ENCODE measurements around the gene NFIL3.
A peak's percentile ranks its signal among the peaks of the same experiment; 100 is the strongest.
"Not testable (repeated sequence)": the region's sequence is repeated elsewhere in the genome, so short reads cannot be mapped to it uniquely, and the experiment has no call there.

NFIL3 gene, protein sequence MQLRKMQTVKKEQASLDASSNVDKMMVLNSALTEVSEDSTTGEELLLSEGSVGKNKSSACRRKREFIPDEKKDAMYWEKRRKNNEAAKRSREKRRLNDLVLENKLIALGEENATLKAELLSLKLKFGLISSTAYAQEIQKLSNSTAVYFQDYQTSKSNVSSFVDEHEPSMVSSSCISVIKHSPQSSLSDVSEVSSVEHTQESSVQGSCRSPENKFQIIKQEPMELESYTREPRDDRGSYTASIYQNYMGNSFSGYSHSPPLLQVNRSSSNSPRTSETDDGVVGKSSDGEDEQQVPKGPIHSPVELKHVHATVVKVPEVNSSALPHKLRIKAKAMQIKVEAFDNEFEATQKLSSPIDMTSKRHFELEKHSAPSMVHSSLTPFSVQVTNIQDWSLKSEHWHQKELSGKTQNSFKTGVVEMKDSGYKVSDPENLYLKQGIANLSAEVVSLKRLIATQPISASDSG

DNA sequence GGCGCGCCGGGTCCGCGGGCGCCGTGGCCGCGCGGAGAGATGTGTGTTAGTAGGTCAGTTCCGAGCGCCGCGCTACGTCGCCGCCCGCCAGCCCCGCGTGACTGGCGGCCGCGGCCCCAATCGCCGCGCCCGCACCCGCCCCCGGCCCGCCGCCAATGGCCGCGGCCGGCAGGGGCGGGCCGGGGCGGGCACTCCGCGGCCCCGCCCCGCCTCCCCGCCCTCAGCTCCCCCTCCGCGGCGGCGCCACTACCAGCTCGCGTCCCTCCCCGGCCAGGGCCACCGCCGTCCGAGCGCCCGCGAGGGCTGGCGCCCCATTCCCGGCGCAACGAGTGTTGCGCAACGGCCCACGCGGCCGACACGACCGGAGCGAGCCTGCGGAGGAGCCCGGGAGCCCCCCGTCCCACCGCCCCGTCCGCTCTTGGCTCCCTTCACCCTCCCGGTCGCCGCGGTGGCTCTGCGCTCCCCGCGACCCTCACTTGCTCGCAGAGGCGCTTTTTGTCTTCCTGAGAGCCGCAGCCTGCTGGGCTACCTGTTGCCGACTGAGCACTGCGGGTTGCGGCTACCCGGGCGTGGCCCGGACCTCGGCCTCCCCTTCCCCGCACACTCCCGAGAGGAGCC, at the start of gene NFIL3:
TSS of gene NFIL3 (minus strand) at position 48 of the 618 bp plus-strand sequence. CDS start 13,098 bp downstream, outside the sequence.
- DNase-seq, result peak; percentile 54

DNA sequence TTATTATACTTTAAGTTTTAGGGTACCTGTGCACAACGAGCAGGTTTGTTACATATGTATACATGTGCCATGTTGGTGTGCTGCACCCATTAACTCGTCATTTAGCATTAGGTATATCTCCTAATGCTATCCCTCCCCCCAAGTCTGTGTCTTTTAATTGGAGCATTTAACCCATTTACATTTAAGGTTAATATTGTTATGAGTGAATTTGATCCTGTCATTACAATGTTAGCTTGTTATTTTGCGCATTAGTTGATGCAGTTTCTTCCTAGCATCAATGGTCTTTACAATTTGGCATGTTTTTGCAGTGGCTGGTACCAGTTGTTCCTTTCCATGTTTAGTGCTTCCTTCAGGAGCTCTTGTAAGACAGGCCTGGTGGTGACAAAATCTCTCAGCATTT, 47.9 kb upstream of the NFIL3 start:
- not testable (repeated sequence) for DNase-seq

DNA sequence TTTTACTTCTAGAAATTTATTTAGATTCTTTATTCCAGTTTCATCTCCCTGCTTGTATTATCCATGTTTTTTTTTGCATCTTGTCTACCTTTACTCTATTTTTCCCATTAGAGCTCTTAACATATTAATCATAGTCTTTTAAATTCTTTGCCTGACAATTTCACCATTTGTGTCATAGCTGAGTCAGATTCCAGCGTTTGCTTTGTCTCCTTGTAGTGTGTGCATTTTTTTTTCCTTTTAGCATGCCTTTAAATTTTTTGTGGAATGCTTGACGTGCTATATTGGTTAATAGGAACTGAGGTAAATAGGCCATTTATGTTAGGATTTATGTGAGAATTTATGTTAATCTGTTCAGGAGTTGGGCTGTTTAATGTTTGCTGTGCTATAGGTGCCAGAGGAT, 41.8 kb upstream of the NFIL3 start:
- DNase-seq, result no peak

DNA sequence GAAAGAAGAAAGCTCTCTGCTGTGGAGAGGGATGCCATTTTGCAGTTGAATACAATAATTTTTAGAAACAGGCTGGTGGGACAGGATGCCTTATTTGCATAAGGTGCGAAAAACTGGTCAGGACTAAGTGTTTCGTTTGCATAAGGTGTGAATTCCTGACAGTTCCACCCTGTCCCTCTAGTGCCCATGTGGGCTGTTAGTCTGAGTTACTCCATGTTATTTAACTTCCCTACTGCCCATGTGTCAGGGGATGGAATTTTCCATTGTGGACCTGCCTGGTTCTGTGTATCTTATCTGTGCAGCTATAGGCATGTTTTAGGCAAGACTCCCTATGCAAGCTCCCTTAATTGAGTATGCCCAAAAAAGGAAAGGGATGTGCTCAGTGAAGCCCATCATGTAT, 35.3 kb upstream of the NFIL3 start:
- DNase-seq, result no peak

DNA sequence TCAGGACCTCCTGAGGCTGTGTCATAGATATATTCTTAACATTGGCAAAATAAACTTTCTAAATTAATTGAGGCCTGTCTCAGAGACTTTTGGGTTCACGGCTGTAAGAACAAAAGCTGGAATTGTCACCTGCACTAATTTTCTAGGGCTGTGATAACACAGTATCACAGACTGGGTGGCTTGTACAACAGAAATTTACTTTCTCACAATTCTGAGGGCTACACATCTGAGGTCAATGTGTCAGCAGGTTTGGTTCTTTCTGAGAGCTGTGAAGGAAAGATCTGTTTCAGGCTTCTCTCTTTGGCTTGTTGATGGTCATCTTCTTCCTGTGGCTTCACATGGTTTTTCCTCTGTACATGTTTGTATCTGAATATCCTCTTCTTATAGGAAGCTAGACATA, 29.2 kb upstream of the NFIL3 start:
- no peak for DNase-seq

DNA sequence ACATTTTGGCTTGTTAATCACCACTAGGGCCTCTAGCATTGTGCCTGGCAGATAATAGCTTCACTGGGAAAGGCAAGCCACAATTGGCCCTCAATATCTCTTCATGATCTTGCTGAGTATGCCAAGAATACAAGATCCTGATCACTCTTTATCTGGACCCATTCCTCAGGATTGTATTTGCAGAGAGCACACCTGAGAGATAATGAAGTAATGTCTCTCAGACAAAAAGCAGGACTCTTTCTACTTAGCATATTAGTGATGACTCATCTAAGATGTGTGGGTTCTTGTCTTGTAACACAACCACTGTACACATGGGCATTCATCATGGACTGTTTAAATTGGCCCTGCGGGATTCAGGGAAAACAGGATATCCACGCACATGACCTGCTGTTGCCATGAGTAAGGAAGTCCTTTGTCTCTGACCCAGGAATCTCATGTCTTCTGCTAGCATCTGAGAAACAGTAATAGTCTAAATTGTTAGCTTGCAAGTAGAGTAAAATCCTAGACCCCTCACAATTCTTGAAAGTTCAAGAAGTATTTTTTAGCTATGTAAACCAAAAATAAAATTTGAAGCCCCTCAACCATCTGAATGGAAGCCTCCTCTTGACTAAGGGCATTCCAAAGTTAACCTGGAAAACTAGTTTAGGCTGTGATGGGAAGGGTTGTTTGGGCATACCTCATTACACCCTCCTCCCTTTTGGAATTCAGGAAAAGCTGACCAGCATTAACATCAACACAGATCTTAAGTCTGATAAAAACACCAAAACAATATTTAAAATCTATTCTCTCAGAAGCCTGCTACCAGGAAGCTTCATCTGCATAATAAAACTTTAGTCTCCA, 28.0 kb upstream of the NFIL3 start:
- no peak for DNase-seq

DNA sequence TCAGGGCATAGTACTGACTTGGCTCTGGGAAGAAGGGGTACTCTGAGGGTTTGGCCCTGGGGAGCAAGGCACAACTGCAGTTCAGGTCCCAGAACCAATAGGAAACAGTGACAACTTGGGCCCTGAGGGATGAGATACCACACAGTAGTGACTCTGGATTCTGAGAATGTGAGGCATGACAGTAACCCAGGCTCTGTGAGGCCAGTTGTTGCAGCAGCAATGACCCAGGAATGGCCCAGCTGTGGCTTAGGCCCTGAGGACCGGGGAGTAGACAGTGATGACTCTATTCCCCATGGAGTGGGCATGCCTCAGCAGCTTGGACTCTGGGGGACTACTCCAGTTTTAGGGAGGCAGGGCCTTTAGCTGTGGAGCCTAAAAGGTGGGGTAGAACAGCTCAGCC, 21.5 kb upstream of the NFIL3 start:
- DNase-seq, result no peak

DNA sequence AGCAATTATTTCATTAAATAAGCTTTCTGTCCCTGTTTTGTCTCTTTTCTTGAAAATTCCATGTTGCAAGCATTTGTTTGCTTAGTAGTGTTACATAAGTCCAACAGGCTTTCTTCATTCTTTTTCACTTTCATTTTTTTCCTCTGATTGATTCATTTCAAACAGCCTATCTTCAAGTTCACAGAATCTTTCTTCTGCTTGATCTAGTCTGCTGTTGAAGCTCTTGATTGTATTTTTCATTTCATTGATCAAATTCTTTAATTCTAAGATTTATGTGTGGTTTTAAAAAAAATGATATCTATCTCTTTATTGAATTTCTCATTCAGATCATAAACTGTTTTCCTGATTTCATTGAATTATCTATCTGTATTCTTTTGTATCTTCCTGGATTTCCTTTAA, 20.4 kb upstream of the NFIL3 start:
- no peak for DNase-seq

DNA sequence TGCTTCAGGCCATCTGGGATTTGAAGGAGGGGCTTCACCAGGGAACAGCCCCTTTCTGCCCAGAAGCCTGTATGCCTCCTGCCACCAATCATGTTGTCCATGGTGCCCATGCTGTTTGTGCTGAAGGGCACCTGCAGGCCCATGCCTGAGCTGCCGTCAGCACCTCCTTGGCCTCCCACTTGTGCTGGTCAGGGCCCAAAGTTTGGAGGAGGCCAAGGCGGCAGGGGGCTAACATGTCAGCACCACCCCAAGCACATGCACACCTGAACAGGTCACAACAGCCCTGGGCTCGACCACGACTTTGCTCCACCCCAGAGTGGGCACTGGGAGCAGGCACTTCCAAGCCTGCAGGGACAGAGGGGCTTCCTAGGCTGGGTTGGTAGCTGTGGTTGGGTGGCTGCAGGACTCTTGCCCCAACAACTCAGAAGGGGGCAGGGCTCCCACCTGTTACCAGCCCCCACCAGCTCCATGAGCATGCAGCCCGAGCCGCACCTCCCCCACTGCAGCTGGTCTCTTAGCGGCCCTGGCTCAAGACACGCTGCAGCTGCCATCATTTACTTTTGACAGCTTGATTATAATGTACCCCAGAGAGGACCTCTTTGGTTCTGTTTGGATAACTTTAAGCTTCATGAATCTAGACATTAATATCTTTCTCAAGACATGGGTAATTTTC, 19.8 kb upstream of the NFIL3 start:
- no peak for DNase-seq

DNA sequence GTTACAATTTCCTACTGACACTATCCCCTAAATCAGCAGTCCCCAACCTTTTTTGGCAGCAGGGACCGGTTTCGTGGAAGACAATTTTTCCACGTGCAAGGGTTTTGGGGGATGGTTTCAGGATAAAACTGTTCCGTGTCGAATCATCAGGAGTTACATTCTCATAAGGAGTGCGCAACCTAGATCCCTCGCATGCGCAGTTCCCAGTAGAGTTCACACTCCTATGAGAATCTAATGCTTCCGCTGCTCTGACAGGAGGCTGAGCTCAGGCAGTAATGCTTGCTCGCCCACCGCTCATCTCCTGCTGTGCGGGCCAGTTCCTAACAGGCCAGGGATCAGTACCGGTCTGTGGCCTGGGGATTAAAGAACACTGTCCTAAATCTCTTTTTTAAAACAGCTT, 13.2 kb upstream of the NFIL3 start:
- DNase-seq, result no peak

DNA sequence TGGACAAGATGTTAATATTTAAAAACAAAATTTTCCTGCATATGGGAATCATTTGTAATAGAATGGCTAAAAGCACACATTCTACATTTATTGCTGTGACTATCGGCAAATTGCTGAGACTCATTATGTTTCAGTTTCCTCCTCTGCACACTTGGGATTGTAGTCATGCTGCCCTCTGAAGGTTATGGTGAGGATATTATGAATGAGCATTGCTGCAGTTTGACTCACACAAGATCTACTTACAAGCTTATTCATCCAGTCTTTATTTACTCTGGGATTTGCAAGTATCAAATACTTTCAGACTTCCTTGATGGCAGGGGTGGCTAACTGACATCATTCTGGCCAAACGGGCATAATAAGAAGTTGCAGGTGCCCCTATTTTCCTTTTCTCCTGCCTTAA, 9.5 kb upstream of the NFIL3 start:
- no peak for DNase-seq

DNA sequence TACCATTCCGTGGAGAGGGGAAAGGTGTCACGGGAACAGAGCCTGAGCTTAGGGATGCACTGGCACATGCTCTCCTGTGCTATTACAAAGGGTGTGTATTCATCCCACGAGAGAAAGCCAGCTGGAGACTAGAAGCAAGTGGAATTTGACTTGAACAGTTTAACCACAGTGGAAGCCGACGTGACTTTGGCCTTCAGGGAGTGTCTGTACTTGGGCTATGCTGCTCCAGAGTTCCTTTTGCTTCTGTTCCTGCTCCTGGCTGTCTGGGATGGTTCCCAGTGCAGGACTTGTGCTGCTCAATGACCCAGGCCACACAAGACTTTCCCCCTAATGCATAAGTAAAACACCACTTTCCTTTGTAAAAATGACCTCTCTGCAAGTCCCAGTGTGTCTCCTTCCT, 7.9 kb upstream of the NFIL3 start:
- DNase-seq, result no peak

DNA sequence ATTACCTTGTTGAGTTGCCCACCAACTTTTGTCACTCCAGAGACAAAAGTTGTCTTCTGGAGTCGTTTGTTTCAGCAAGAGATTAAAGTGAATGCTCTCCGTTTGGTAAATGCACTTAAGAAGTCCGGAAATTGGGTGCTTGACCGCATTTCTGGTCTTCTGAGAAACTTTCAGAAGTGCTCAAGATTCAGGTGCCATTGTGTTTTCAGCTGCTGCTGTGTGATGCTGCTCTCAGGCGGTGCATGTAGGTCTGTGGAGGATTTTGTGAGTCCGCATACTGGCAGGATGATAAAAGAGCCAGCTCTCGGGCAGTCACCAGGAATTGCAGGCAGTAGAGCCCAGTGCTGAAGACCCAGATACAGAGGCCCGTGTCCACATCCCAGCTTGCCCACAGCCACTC, 5.9 kb upstream of the NFIL3 start:
- DNase-seq, result no peak

DNA sequence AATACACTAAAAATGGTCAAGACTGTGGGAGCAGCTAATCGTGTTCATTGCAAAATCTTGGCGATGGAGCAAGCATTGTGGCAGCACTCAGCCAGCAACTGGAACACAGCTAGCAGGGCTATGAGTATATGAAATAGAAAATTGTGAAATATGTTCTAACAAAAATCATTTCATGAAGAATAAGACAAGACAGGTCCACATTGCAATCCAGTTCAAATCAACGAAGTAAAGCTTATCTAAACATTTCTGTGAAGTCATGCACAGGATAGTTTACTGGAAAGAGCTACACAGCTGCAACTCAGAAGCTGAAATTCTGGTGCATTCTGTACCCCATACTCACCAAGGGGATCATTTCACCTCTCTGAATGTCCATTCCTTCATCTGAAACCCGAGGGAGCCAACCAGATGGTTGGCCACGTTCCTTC, 5.3 kb upstream of the NFIL3 start:
- DNase-seq, result no peak

DNA sequence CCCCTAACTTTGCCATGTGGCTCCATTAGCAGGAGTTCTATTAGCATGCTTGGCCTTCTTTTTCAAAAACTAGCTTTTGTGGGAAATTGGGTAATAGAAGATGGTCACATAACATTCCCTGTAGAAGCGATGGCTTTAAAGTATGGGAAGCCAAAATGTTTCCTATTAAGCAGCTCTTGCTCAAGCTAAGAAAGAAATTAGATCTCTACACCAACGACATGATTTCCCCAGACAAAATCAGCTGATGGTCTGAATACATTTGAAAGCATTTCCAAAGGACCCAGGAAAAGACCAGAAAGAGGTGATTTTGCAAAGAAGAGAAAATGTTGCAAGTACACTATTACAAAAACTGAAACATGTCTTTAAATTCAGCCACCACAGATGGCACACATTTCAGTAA, 4.8 kb upstream of the NFIL3 start:
- DNase-seq, result no peak

DNA sequence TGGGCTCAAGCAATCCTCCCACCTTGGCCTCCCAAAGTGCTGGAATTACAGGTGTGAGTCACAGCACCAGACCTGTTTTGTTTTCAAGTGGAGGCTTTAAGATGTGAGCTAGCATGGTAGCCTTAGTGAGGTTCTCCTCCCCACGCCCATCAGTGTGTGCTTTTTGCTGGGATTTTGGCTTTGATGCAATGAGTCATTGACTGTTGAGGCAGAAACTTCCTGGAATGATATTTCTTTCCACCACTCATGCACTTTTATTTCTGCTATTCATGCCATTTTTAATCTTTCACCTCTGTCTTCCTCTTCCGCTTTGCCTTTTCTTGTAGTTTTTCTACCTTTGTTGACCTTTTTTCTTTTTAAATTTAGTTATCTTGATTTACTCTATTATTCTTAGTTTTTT, 4.2 kb upstream of the NFIL3 start:
- DNase-seq, result no peak

DNA sequence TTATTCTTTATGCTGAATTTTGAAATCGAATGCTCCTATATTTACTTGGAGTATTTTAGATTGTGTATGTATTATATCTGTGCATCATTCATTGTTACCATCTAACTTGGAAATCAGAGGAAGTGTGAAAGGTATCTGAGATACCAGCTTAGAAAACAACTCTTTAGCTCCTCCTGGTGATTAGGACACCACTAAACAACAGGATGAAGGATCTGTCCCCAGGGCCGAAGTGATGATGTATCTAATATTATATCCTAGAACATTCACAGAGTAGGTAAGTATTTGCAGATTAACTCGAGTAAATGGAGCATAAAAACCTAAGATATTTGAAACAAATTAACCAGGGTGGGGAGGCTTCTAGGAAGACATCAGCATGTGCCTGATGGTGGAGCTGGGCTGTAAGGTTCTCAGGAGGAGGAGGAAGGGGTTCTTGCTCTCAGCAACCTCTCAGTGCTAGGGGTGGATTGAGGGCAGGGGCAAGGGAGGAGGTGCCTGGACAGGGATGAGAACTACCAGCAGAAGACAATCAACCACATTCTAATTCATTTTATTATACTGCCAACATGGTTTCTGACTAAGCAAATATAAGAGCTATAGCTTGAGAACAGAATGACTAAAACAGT, 2.6 kb upstream of the NFIL3 start:
- DNase-seq, result no peak

DNA sequence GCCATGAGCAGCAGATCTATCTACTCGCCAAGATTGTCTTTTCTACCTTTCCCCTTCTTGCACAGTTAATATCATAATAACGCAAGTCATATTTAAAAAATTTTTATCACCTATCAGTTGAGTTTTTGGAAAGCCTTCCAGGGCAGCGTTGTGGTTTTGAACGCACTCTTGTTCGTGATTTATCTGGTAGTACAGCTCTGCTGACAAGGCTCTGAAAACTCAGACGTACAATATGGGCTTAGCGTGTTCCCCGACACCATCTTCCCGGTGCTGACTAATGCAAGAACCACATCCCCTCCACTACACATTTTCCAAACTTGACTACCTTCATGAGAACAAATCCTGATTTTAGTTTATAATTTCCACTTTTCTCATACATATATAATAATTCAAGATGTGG, 1.6 kb upstream of the NFIL3 start:
- no peak for DNase-seq

DNA sequence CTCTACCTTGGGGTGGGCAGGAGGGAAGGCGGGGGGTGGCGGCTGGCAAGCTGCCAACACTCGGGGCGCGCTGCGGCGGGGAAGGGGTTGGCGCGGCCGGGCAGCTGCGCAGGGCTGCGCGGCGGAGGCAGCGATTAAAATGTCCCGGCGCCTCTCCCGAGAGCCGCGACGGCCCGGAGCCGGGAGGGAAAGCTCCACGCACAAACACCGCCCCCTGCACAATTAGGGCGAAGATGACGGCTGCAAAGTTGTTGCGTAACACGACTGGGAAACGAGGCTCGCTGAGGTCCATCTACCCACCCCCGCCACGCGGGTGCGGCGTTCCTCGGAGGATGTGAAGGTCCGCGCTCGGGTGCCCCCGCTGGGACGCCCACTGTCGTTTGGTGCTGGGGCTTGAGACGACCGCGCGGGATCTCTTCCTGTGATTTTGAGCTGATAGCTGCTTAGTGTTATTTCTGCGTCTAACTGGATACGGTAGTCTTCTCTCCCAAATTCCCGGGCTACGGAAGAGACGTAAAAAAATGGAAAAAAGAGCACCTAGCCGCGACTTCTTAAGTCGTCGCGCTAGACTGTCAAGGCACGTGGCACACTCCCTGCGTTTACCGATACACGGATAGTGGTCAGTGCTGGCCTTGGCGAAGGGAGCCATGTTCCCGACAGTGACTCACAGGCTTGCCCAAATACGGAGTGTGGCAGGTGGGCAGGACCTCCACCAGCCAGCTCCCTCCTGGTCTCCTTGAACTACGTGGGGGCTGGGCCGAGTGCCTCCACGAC, 958 bp upstream of the NFIL3 start:
- DNase-seq, result peak; percentile 30

DNA sequence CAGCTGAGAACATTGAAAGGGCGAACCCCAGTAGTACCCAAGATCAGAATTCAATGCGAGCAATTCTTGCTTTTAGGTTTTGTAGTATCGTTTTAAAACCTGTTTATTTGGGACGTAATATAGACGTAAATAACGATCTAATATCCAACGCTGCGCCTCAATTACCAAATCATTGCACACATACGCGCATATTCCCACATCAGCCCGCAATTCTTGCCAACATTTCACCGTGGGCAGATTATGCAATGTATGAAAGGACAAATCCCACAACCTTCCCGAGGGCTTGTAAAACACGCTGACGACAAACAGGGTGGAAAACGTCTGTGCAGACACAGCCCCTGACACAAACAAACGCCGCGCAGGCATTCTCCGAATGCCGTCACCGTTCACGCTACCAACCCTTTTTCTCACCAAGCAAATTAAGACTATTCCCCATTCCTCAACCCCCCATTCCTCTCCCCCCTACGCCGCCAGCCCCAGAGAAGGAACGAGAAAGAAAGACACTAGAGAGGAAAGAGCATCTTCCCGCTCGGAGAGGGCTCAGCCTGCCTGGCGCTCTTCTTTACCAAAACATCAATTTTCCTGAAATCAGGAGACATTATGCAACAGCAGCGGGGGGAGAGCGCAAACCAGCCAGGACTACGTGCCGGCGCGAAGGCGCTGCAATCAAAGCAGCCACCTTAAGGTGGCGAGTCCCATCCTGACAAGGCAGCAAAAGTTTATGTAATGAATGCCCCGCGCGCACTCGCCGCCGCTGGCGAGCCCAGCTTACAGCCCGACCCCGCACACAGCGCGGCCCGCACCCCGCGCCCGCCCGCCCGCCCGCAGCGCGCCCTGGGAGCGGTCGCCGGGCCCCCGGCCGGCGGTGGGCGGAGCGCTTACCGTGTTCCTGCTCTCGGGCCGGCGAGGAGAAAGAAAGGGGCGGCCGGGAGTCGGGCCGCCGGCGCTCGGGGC, 597 bp downstream of the NFIL3 start:
- peak; percentile 43 for DNase-seq
